Measurements from ENCODE around the gene GULP1. TPM values are rescaled to one million over a fixed set of nuclear protein-coding genes. Genes with fewer than 3 reads are reported as not detected.

Gene GULP1, protein sequence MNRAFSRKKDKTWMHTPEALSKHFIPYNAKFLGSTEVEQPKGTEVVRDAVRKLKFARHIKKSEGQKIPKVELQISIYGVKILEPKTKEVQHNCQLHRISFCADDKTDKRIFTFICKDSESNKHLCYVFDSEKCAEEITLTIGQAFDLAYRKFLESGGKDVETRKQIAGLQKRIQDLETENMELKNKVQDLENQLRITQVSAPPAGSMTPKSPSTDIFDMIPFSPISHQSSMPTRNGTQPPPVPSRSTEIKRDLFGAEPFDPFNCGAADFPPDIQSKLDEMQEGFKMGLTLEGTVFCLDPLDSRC
- total RNA-seq = 5.8 and 10.3 TPM in 2 replicates

GRCh38 chr2:188291617-188292347 lies at the start of gene GULP1:
Gene GULP1 (plus strand): TSS chr2:188291874. CDS start chr2:188477703, 185,829 bp downstream.

